Measurements from ENCODE around the gene GFM2. TPM values are rescaled to one million over a fixed set of nuclear protein-coding genes. Genes with fewer than 3 reads are reported as not detected.
A peak's percentile ranks its signal among the peaks of the same experiment; 100 is the strongest.
"Not testable (repeated sequence)": the region's sequence is repeated elsewhere in the genome, so short reads cannot be mapped to it uniquely, and the experiment has no call there.

GFM2 gene
- polyA plus RNA-seq, 1 of the 3 experiments (the other 2 are of a cell fraction), result 29.5 TPM

DNA sequence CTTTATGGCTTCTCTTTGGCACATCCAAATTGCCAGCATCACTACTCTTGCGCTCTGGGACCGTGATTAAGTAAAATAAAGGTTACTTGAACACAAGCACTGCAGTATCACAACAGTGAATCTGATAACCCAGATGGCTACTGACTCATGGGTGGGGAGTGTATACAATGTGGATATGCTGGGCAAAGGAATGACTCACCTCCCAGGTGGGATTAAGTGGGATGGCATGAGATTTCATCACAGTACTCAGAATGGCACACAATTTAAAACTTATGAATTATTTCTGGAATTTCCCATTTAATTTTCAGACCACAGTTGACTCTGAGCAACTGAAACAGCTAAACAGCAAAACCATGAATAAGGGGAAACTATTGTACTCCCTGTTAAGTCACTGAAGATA is 4.3 kb downstream of the GFM2 start (continued):
- TF ChIP-seq, protein P1, sequence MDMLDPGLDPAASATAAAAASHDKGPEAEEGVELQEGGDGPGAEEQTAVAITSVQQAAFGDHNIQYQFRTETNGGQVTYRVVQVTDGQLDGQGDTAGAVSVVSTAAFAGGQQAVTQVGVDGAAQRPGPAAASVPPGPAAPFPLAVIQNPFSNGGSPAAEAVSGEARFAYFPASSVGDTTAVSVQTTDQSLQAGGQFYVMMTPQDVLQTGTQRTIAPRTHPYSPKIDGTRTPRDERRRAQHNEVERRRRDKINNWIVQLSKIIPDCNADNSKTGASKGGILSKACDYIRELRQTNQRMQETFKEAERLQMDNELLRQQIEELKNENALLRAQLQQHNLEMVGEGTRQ (IDR thresholded peaks at IDR 0.05; ENCODE audit: borderline replicate concordance, low read depth, low read length), result no peak
- TF ChIP-seq EP300 (IDR thresholded peaks at IDR 0.05; ENCODE audit: borderline replicate concordance in 1 of 2, low read depth in 1 of 2, low read length in 1 of 2) (peak in 1 of 2 experiments; percentile 85; a peak in 1 of 4 replicates), TCF12 (IDR thresholded peaks at IDR 0.05) (peak; percentile 96)
- TF ChIP-seq, protein P2, sequence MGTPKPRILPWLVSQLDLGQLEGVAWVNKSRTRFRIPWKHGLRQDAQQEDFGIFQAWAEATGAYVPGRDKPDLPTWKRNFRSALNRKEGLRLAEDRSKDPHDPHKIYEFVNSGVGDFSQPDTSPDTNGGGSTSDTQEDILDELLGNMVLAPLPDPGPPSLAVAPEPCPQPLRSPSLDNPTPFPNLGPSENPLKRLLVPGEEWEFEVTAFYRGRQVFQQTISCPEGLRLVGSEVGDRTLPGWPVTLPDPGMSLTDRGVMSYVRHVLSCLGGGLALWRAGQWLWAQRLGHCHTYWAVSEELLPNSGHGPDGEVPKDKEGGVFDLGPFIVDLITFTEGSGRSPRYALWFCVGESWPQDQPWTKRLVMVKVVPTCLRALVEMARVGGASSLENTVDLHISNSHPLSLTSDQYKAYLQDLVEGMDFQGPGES (IDR thresholded peaks at IDR 0.05; ENCODE audit: low read depth, low read length), result no peak
- TF ChIP-seq, protein P3, sequence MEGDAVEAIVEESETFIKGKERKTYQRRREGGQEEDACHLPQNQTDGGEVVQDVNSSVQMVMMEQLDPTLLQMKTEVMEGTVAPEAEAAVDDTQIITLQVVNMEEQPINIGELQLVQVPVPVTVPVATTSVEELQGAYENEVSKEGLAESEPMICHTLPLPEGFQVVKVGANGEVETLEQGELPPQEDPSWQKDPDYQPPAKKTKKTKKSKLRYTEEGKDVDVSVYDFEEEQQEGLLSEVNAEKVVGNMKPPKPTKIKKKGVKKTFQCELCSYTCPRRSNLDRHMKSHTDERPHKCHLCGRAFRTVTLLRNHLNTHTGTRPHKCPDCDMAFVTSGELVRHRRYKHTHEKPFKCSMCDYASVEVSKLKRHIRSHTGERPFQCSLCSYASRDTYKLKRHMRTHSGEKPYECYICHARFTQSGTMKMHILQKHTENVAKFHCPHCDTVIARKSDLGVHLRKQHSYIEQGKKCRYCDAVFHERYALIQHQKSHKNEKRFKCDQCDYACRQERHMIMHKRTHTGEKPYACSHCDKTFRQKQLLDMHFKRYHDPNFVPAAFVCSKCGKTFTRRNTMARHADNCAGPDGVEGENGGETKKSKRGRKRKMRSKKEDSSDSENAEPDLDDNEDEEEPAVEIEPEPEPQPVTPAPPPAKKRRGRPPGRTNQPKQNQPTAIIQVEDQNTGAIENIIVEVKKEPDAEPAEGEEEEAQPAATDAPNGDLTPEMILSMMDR (IDR thresholded peaks at IDR 0.05), result no peak

DNA sequence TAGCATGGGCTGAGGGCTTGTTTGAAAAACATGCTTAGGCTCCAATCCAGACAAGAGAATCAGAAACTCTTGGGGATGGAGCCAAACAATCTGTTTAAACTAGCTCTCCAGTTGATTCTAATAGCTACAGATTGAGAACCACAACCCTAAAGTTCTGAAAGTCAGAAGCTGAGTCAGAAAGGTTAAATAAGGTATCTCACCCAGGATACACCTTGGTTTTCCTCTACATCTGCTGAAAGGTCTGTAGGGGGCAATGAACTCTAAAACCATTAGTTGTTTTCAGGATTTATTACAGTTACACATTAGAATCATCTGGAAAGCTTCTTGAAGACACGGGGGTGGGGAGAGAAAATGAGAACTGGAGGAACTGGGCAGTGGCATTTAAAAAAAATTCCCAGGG is 5.7 kb downstream of the GFM2 start:
- H3K9me2 ChIP-seq, result no peaks in the 10 kb centered on the region
- TF ChIP-seq, protein P4, sequence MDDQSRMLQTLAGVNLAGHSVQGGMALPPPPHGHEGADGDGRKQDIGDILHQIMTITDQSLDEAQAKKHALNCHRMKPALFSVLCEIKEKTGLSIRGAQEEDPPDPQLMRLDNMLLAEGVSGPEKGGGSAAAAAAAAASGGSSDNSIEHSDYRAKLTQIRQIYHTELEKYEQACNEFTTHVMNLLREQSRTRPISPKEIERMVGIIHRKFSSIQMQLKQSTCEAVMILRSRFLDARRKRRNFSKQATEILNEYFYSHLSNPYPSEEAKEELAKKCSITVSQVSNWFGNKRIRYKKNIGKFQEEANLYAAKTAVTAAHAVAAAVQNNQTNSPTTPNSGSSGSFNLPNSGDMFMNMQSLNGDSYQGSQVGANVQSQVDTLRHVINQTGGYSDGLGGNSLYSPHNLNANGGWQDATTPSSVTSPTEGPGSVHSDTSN (IDR thresholded peaks at IDR 0.05), result no peak
- TF ChIP-seq NRF1 (IDR thresholded peaks at IDR 0.05; ENCODE audit: low read depth, low read length), result no peak
- TF ChIP-seq, protein P1 (IDR thresholded peaks at IDR 0.05; ENCODE audit: borderline replicate concordance, low read depth, low read length), result no peak
- TF ChIP-seq POLR2AphosphoS5 (IDR thresholded peaks at IDR 0.05; ENCODE audit: low read depth, low read length), result no peak
- TF ChIP-seq REST (IDR thresholded peaks at IDR 0.05; ENCODE audit: low read depth, low read length), result no peak
- no peak for TF ChIP-seq GABPA (IDR thresholded peaks at IDR 0.05; ENCODE audit: low read depth)
- 0 out of 2 replicates have a peak, but pooled peaks have one; percentile 9 for TF ChIP-seq TCF12 (IDR thresholded peaks at IDR 0.05)
- no peak for TF ChIP-seq MXI1 (IDR thresholded peaks at IDR 0.05; ENCODE audit: low read depth, low read length)
- POLR2A ChIA-PET, result no interaction called here
- CTCF ChIA-PET, result interaction anchor here (0.9 to 1.1 kb wide), 3 partner anchors 13 to 88 kb away, joined by 3 to 5 read pairs (median 4); no protein-coding TSS in a partner anchor
- WGBS (ENCODE audit: low lambda C conversion rate), result 68% methylated on average over 1 of the region's 1 CpG
- H3F3A ChIP-seq (replicated peaks; ENCODE audit: insufficient read depth), result peaks cover 22% of the 10 kb centered on the region
- no peak overlapping the region for H3K9ac ChIP-seq
- DNase-seq, result no peak
- peak overlapping the region in 1 of 2 experiments; percentile 16; a peak in 2 of 4 replicates for H3K27ac ChIP-seq (ENCODE audit: low read depth in 2 of 2, low read length in 1 of 2)
- no peaks in the 10 kb centered on the region for H3K9me3 ChIP-seq
- H3K79me2 ChIP-seq (ENCODE audit: insufficient read depth), result peaks cover 48% of the 10 kb centered on the region
- H3K4me3 ChIP-seq (ENCODE audit: low read depth in 2 of 2, low read length in 1 of 2), result no peak overlapping the region
- no peaks in the 10 kb centered on the region for H4K20me1 ChIP-seq (ENCODE audit: insufficient read depth)
- no peaks in the 10 kb centered on the region for H3K27me3 ChIP-seq (ENCODE audit: insufficient read depth)
- peaks cover 47 to 77% of the 10 kb centered on the region in 2 experiments for H3K36me3 ChIP-seq (replicated peaks in 1 of 2; ENCODE audit: control insufficient read depth in 1 of 2, insufficient read depth in 2 of 2, low read length in 1 of 2)
- no peak overlapping the region for H3K4me2 ChIP-seq
- H2AFZ ChIP-seq (ENCODE audit: low read depth), result no peak overlapping the region
- H3K4me1 ChIP-seq (ENCODE audit: control insufficient read depth in 1 of 2, insufficient read depth in 2 of 2, low read depth in 1 of 2, low read length in 1 of 2), result peaks cover 13 to 26% of the 10 kb centered on the region in 2 experiments; a peak in 3 of 4 replicates

- DNase-seq; H3K4me2 ChIP-seq; H3K27ac ChIP-seq (ENCODE audit: low read depth in 2 of 2, low read length in 1 of 2); H3K79me2 ChIP-seq (ENCODE audit: insufficient read depth); POLR2A ChIA-PET; H2AFZ ChIP-seq (ENCODE audit: low read depth); H3K9ac ChIP-seq; H3K9me2 ChIP-seq; H3F3A ChIP-seq (replicated peaks; ENCODE audit: insufficient read depth); H4K20me1 ChIP-seq (ENCODE audit: insufficient read depth); H3K4me3 ChIP-seq (ENCODE audit: low read depth in 2 of 2, low read length in 1 of 2); H3K9me3 ChIP-seq; H3K4me1 ChIP-seq (ENCODE audit: control insufficient read depth in 1 of 2, insufficient read depth in 2 of 2, low read depth in 1 of 2, low read length in 1 of 2); H3K27me3 ChIP-seq (ENCODE audit: insufficient read depth): not testable (repeated sequence)
- CTCF ChIA-PET, result interaction anchor here (1.3 to 1.9 kb wide), 2 partner anchors 12 to 15 kb away, joined by 3 to 4 read pairs; no protein-coding TSS in a partner anchor
- 76% methylated on average over 4 of the region's 4 CpGs for WGBS (ENCODE audit: low lambda C conversion rate)
- peaks cover 77 to 82% of the 10 kb centered on the region in 2 experiments for H3K36me3 ChIP-seq (replicated peaks in 1 of 2; ENCODE audit: control insufficient read depth in 1 of 2, insufficient read depth in 2 of 2, low read length in 1 of 2)
Measured at GRCh38 chr5:74748742-74749141, 18.2 kb downstream of the GFM2 start.
